HepG2 (cell line): ENCODE measurements around the gene SUPT4H1. TPM values are rescaled to one million over a fixed set of nuclear protein-coding genes. Genes with fewer than 3 reads are reported as not detected.

Source experiments
- ARID4A ChIP-seq: sonication (generic); formaldehyde crosslinking; IDR thresholded peaks from 2 replicates; pipeline ENCODE4 v1.5.0; 2020; ENCODE audit warnings: mild to moderate bottlenecking, missing genetic modification reagents, borderline replicate concordance
- BATF2 ChIP-seq: sonication (generic); formaldehyde crosslinking; IDR thresholded peaks from 2 replicates; pipeline ENCODE4 v1.8.0; 2022; ENCODE audit warnings: mild to moderate bottlenecking, missing genetic modification reagents, moderate library complexity
- CCDC6 ChIP-seq: sonication (generic); formaldehyde crosslinking; IDR thresholded peaks from 2 replicates; pipeline ENCODE4 v1.8.1; 2022; ENCODE audit warnings: mild to moderate bottlenecking, missing genetic modification reagents, moderate library complexity
- HMG20B ChIP-seq: conservative IDR thresholded peaks from 2 replicates; pipeline ENCODE4 v1.6.1; 2016; ENCODE audit warnings: missing genetic modification reagents, missing compliant biosample characterization
- ISX ChIP-seq: sonication (generic); formaldehyde crosslinking; conservative IDR thresholded peaks from 2 replicates; pipeline ENCODE4 v1.5.0; 2020; ENCODE audit warnings: missing genetic modification reagents
- KLF16 ChIP-seq, 2 experiments: sonication (generic) in 1 of 2; formaldehyde crosslinking in 1 of 2; IDR thresholded peaks; 2 replicates each; pipeline versions ENCODE4 v1.6.1 to v1.8.0; 2016 to 2023; ENCODE audit warnings: missing genetic modification reagents in 2 of 2, missing compliant biosample characterization in 1 of 2
- MEF2D ChIP-seq: sonication (generic); formaldehyde crosslinking; IDR thresholded peaks from 2 replicates; pipeline ENCODE4 v1.5.1; 2020; ENCODE audit warnings: mild to moderate bottlenecking, missing genetic modification reagents
- PRPF4 ChIP-seq: fragments of 200-400 bp; formaldehyde crosslinking; IDR thresholded peaks from 2 replicates; pipeline ENCODE4 v1.6.1; 2016; ENCODE audit warnings: low read length, low read depth; ENCODE audit not compliant: poor library complexity, severe bottlenecking
- RFX1 ChIP-seq: fragments of 450-650 bp; IDR thresholded peaks from 2 replicates; pipeline ENCODE4 v1.6.1; 2017
- RNF2 ChIP-seq: fragments of 450-650 bp; conservative IDR thresholded peaks from 2 replicates; pipeline ENCODE4 v1.6.1; 2016; ENCODE audit warnings: low read depth
- SMARCE1 ChIP-seq: fragments of 450-650 bp; IDR thresholded peaks from 2 replicates; pipeline ENCODE4 v1.6.1; 2017; ENCODE audit warnings: borderline replicate concordance
- THAP11 ChIP-seq: IDR thresholded peaks from 2 replicates; pipeline ENCODE4 v1.6.1; 2016; ENCODE audit warnings: missing biosample characterization, missing genetic modification reagents
- USF2 ChIP-seq, 2 experiments: sonication (generic) in 1 of 2; formaldehyde crosslinking in 1 of 2; IDR thresholded peaks; 2 replicates each; pipeline versions ENCODE4 v1.5.1 to v1.6.1; 2011 to 2020; ENCODE audit warnings: borderline replicate concordance in 1 of 2, low read depth in 1 of 2, low read length in 1 of 2, mild to moderate bottlenecking in 1 of 2, missing genetic modification reagents in 1 of 2, moderate library complexity in 1 of 2
- ZFP36 ChIP-seq: fragments of 150-350 bp; IDR thresholded peaks from 2 replicates; pipeline ENCODE4 v1.6.1; 2018; ENCODE audit warnings: borderline replicate concordance, low read length, low read depth; ENCODE audit not compliant: partially characterized antibody
- ZNF350 ChIP-seq: sonication (generic); formaldehyde crosslinking; IDR thresholded peaks from 2 replicates; pipeline ENCODE4 v1.4.0; 2020; ENCODE audit warnings: mild to moderate bottlenecking, low read depth, missing genetic modification reagents, borderline replicate concordance
- ZNF547 ChIP-seq: sonication (generic); formaldehyde crosslinking; IDR thresholded peaks from 2 replicates; pipeline ENCODE4 v1.5.1; 2020; ENCODE audit warnings: mild to moderate bottlenecking, missing genetic modification reagents
- ZNF704 ChIP-seq: sonication (generic); formaldehyde crosslinking; IDR thresholded peaks from 2 replicates; pipeline ENCODE4 v1.8.1; 2023; ENCODE audit warnings: mild to moderate bottlenecking, inconsistent platforms, moderate library complexity, missing genetic modification reagents, borderline replicate concordance
- ZNF784 ChIP-seq: sonication (generic); formaldehyde crosslinking; IDR thresholded peaks from 2 replicates; pipeline ENCODE4 v1.5.1; 2020; ENCODE audit warnings: missing genetic modification reagents, mild to moderate bottlenecking, borderline replicate concordance
- polyA plus RNA-seq, 8 experiments: library from polyadenylated mRNA; depleted of rRNA in 3 of 8; stranded (reverse) in 7 of 8; unstranded in 1 of 8; fragments of >200 nt; fragmentation: Illumina TruSeq in 4 of 8; extraction: Trizol in 4 of 8; gene quantifications; 2 replicates each; pipeline versions ENCODE4 v1.2.1 to v1.2.3, GENCODE V29; 2011 to 2016; ENCODE audit warnings: low read depth in 4 of 8, missing spikeins in 1 of 8, mixed read lengths in 1 of 8; ENCODE audit not compliant: insufficient read depth in 1 of 8
- total RNA-seq, 5 experiments: library from RNA; depleted of rRNA; stranded (reverse); fragments of >200 nt; fragmentation: Illumina TruSeq; extraction: Trizol; gene quantifications; 2 replicates each; pipeline ENCODE4 v1.2.3, GENCODE V29; 2016; ENCODE audit warnings: low read depth in 1 of 5

The SUPT4H1 gene
- total and polyA plus RNA-seq, 2 of the 13 experiments (the other 11 are each of a cell fraction or from before 2014, with no cell fraction given): 155 to 244 TPM

GRCh38 chr17:58351831-58352595 is at the start of gene SUPT4H1 (continued):
- TF ChIP-seq ZNF784 (CRISPR knock-in tag) (peak; percentile 87; the same call in 1 of the 2 replicates), SMARCE1 (no peak), BATF2 (CRISPR knock-in tag) (peak; percentile 93; the same call in 1 of the 2 replicates), ZNF547 (peak; percentile 96), ARID4A (CRISPR knock-in tag) (peak; percentile 96), ZNF350 (CRISPR knock-in tag) (peak; percentile 95; the same call in 1 of the 2 replicates), ISX (CRISPR knock-in tag) (0 out of 2 replicates have a peak, but pooled peaks have one; percentile 82), RFX1 (no peak), PRPF4 (no peak), MEF2D (CRISPR knock-in tag) (peak; percentile 68), KLF16 (CRISPR knock-in tag; IDR thresholded peaks at IDR 0.05) (peak in 1 of 2 experiments; percentile 93; a peak in 2 of 4 replicates), USF2 (IDR thresholded peaks at IDR 0.05; ENCODE audit: low read depth, low read length) (no peak), USF2 (CRISPR knock-in tag; IDR thresholded peaks at IDR 0.05; ENCODE audit: borderline replicate concordance) (no peak), HMG20B (CRISPR knock-in tag) (peak; percentile 61; the same call in 1 of the 2 replicates), THAP11 (CRISPR knock-in tag) (peak; percentile 96), RNF2 (0 out of 2 replicates have a peak, but pooled peaks have one; percentile 59), CCDC6 (CRISPR knock-in tag) (peak; percentile 67), ZNF704 (CRISPR knock-in tag) (no peak; the same call in 1 of the 2 replicates), ZFP36 (no peak)
